Central memory CD8-positive, alpha-beta T cell (primary cell): ENCODE measurements around the gene GPR4.
"Not testable (repeated sequence)": the region's sequence is repeated elsewhere in the genome, so short reads cannot be mapped to it uniquely, and the experiment has no call there.

Experiments used
- ATAC-seq: fragments of 150-1000 bp; cut with Tn5 transposase; replicated peaks from 2 replicates; pipeline ENCODE4 v1.10.0; 2022; ENCODE audit warnings: mild to moderate bottlenecking, moderate FRiP score, moderate number of reproducible peaks; ENCODE audit not compliant: poor library complexity, severe bottlenecking; ENCODE audit errors: extremely low read depth
- DNase-seq, 2 donors: peaks; one replicate each; pipeline ENCODE4 v3.0.0; 2021; ENCODE audit warnings: low spot score in 2 of 2
- H3K27ac Mint-ChIP-seq: one replicate; pipeline ENCODE4 v1.8.0; 2022; ENCODE audit warnings: low read depth, mild to moderate bottlenecking, moderate library complexity, mixed read lengths
- H3K27me3 Mint-ChIP-seq: one replicate; pipeline ENCODE4 v1.8.0; 2022; ENCODE audit warnings: mixed read lengths
- H3K36me3 Mint-ChIP-seq: one replicate; pipeline ENCODE4 v1.8.0; 2022; ENCODE audit warnings: mild to moderate bottlenecking, moderate library complexity, mixed read lengths; ENCODE audit not compliant: insufficient read depth
- H3K4me1 Mint-ChIP-seq: one replicate; pipeline ENCODE4 v1.8.0; 2022; ENCODE audit warnings: mixed read lengths
- H3K4me3 Mint-ChIP-seq: one replicate; pipeline ENCODE4 v1.8.0; 2022; ENCODE audit warnings: mild to moderate bottlenecking, moderate library complexity, mixed read lengths
- H3K9me3 Mint-ChIP-seq: one replicate; pipeline ENCODE4 v1.8.0; 2022; ENCODE audit warnings: mixed read lengths

The GPR4 gene

DNA sequence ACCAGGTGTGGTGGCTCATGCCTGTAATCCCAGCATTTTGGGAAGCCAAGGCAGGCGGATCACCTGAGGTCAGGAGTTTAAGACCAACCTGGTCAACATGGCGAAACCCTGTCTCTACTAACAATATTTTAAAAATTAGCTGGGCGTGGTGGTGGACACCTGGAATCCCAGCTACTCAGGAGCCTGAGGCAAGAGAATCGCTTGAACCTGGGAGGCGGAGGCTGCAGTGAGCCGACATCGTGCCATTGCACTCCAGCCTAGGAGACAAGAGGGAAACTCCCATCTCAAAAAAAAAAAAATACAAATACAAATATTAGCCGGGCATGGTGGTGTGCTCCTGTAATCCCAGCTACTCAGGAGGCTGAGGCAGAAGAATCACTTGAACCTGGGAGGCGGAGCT is 13.0 kb upstream of the GPR4 start:
- Mint-ChIP-seq H3K36me3 (peaks cover 58% of the 10 kb centered on the region), H3K4me1 (peaks cover 17% of the 10 kb centered on the region)
- not testable (repeated sequence) for H3K4me3 Mint-ChIP-seq, H3K27me3 Mint-ChIP-seq, DNase-seq, ATAC-seq, H3K9me3 Mint-ChIP-seq, H3K27ac Mint-ChIP-seq

DNA sequence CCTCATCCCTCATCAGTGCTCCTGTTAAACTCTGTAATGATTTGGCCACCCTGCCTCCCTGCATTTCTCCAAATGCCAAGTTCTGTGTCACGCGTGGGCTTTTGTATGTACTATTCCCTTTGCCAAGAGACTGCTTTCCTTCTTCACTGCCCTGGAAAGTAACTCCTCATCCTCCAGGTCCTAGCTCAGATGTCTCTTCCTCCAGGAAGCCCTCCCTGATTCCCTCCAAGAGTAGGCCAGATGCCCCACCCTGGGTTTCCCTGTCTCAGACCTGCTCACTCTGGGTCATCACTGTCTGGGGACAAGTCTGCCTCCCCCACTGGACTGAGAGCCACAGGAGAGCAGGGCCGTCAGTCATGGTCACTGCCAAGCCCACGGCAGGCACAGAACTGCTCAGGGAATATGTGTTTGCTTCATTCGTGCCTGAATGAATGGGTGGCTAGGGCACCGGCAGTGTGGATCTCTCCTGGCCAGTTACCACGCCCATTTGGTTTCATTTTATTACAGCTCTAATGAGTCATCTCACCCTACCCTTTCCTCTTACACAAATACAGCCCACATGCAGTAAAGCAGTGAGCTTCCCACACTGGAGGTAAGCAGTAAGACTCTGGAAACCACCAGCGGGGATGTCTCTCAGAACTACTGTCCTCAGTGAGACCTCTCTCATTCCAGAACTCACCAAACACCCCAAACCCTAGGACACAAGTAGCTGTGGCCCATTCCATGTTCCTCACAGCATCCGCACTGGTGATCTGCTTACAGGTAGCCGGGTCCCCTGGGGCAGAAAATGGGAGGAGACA is 12.1 kb upstream of the GPR4 start:
- peak; percentile 50 for ATAC-seq
- no peaks in the 10 kb centered on the region for H3K27me3 Mint-ChIP-seq
- peak overlapping the region; percentile 79 for H3K27ac Mint-ChIP-seq
- no peaks in the 10 kb centered on the region for H3K9me3 Mint-ChIP-seq
- peaks cover 17% of the 10 kb centered on the region for H3K4me1 Mint-ChIP-seq
- H3K4me3 Mint-ChIP-seq = no peak overlapping the region
- H3K36me3 Mint-ChIP-seq = peaks cover 59% of the 10 kb centered on the region
- no peak for DNase-seq

DNA sequence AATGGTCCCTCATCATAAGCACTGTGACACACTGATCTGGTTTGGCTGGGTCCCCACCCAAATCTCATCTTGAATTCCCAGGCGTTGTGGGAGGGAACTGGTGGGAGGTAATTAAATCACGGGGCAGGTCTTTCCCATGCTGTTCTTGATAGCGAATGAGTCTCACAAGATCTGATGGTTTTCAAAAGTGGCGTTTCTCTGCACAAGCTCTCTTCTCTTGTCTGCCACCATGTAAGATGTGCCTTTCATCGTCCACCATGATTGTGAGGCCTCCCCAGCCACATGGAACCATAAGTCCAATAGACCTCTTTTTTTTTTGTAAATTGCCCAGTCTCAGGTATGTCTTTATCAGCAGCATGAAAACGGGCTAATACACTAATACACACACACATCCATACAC is 6.9 kb upstream of the GPR4 start:
- no peaks in the 10 kb centered on the region for H3K27me3 Mint-ChIP-seq
- DNase-seq = no peak
- H3K27ac Mint-ChIP-seq = no peak overlapping the region
- no peaks in the 10 kb centered on the region for H3K9me3 Mint-ChIP-seq
- no peak overlapping the region for H3K4me3 Mint-ChIP-seq
- no peak for ATAC-seq
- H3K4me1 Mint-ChIP-seq = peaks cover 6% of the 10 kb centered on the region
- H3K36me3 Mint-ChIP-seq = peaks cover 32% of the 10 kb centered on the region

DNA sequence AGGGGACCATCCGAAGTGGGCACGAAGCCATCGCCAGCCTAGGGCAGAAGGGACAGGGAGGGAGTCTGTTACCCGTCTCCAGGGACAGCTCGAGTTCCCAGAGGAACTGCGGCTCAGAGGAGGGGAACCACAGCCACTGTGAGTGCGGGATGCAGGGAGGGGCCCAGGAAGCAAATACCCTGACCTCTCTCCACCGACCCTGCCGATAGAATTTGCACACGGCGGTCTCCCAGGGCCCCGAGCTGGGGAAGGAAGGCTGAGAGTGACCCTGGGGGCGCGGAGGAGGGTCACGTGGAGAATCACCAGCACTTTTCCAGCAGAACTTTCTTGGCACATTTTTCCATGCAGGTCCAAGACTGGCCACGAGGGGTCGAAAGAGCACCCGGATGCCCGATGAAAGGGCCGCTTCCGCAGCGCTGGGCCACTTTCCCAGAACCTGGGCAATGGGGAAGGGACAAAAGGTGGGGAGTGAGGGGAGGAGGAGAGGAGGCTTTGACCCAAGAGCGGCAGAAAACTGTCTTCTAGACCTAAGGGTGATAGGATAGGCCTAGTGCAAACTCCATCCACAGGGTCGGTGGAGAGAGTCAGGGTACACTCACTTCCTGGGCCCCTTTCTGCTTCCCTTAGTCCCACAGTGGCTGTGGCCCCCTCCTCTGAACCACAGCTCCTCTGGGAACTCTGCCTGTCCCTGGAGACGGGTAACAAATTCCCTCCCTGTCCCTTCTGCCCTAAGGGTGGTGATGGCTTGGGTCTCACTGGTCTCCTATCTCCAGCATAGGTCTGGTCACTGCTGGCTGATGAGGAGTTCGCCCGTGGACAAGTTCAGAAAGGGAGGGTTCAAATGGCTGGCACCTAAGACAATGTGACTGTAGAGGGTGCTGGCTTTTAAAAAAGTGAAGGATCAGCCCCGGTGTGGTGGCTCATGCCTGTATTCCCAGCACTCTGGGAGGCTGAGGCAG is 5.3 kb upstream of the GPR4 start:
- DNase-seq (peak in 1 of 2 donors; percentile 24), ATAC-seq (no peak)

DNA sequence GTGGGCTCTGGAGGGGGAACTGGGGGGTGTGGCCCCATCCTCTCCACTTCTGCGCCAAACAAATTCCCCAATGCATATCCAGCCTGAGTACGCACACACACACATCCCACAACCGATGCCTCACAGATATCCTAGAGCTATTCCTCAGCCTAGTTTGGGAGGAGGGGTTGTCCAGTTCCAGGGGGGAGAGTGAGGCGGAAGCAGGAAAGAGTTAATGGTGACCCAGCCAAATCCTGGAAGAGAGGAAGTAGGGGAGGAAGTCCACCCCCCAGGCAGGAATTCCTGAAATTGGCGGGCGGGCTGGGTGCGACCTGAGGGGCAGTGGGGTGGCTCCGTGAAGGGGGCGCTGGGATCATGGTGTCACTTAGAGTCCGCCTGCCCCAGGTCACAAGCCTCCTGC is 897 bp downstream of the GPR4 start:
- no peak overlapping the region for H3K4me3 Mint-ChIP-seq
- H3K36me3 Mint-ChIP-seq = peaks cover 1% of the 10 kb centered on the region
- H3K4me1 Mint-ChIP-seq = peaks cover 24% of the 10 kb centered on the region
- no peak overlapping the region for H3K27ac Mint-ChIP-seq
- ATAC-seq (no peak), DNase-seq (no peak)
- peaks cover 77% of the 10 kb centered on the region for H3K27me3 Mint-ChIP-seq
- H3K9me3 Mint-ChIP-seq = no peaks in the 10 kb centered on the region

More for the DNA sequence above, 5.3 kb upstream of the GPR4 start:
- Mint-ChIP-seq H3K36me3 (peaks cover 21% of the 10 kb centered on the region), H3K9me3 (no peaks in the 10 kb centered on the region), H3K4me1 (peaks cover 9% of the 10 kb centered on the region), H3K27ac (peak overlapping the region; percentile 51), H3K4me3 (no peak overlapping the region), H3K27me3 (peaks cover 15% of the 10 kb centered on the region)

DNA sequence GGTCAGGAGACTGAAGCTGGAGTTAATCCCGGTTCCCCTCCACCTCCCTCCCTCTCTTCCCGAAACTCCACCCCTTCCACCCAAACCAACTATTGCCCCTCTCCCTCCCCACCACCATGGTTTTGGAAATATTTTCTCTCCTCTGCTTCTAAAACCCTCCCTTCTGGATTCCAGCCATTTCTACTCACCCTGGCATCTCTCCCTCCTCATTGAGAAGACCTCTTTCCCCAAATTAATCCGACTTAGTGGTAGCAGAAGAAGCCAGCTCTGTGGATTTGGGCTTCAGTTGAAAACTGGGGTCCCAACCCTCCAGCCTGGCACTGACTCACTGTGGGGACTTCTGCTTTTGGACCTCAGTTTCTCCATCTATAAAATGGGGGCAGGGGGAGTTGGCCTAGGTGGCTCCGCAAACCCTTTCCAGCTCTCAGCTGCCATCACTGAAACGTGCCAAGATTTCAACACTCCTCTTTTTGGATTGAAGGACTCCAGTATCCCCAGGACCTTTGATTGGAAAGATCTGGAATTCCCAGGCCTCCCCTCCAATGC is 1.6 kb downstream of the GPR4 start:
- no peak overlapping the region for H3K27ac Mint-ChIP-seq
- DNase-seq (no peak), ATAC-seq (no peak)
- H3K4me3 Mint-ChIP-seq = no peak overlapping the region
- no peaks in the 10 kb centered on the region for H3K9me3 Mint-ChIP-seq
- H3K4me1 Mint-ChIP-seq = peaks cover 24% of the 10 kb centered on the region
- peaks cover 1% of the 10 kb centered on the region for H3K36me3 Mint-ChIP-seq
- H3K27me3 Mint-ChIP-seq = peaks cover 84% of the 10 kb centered on the region

DNA sequence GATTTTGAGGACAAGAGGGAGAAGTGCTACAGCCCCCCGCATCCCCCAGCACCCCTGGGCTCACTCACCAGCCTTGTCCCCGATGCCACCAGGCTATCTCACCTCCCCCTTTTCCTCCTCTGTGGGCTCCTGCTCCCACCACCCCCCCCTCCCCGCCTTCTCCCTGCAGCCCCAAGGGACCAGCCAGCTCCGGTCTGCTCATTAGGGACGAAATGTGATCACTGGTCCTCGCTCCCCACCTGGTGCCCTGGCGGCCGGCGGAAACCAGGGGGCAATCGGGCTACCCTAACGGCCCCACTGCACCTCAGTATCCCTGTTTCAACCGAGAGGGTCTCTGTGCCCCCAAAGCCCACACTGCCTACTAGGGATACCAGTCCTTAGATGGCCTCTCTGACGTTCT is 2.7 kb downstream of the GPR4 start:
- peaks cover 24% of the 10 kb centered on the region for H3K4me1 Mint-ChIP-seq
- no peak overlapping the region for H3K27ac Mint-ChIP-seq
- no peak for ATAC-seq
- DNase-seq = no peak
- no peaks in the 10 kb centered on the region for H3K9me3 Mint-ChIP-seq
- H3K27me3 Mint-ChIP-seq = peaks cover 85% of the 10 kb centered on the region
- H3K36me3 Mint-ChIP-seq = peaks cover 1% of the 10 kb centered on the region
- H3K4me3 Mint-ChIP-seq = no peak overlapping the region

DNA sequence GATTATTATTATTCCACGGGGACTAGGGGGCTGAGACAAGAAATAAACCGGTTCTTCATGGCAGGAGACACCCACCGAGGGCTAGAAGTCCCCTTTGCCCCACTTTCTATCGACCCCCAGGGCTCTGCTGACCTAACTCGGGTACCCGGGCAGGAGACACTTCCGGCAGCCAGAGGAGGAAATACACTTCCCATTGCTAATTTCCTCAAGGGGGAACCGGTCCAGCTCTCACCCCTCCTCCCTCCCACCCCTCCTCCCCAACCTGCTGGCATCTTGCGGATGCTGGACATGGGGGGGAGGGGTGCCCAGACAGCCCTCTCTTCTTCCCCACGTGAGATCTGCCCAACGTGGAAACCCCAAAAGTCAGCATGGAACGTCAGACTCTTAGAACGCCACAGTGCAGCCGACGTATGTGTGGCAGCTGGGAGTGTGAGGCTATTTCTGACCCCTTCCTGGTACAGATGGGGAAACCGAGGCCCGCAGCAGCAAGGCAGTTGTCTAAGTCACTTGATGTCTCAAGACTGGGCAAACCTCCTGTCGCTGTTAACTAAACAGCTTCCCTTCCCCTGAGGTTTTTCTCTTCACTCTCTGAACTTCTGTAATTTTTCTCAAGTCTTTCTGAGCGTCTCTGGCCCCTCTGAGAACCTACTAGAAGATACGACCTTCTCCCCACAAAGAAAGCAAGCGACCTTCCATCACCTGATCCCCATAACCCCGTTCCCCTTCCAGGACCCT is 3.6 kb downstream of the GPR4 start:
- no peaks in the 10 kb centered on the region for H3K9me3 Mint-ChIP-seq
- peaks cover 1% of the 10 kb centered on the region for H3K36me3 Mint-ChIP-seq
- ATAC-seq (no peak), DNase-seq (no peak)
- H3K27ac Mint-ChIP-seq = no peak overlapping the region
- peaks cover 81% of the 10 kb centered on the region for H3K27me3 Mint-ChIP-seq
- no peak overlapping the region for H3K4me3 Mint-ChIP-seq
- peaks cover 24% of the 10 kb centered on the region for H3K4me1 Mint-ChIP-seq

DNA sequence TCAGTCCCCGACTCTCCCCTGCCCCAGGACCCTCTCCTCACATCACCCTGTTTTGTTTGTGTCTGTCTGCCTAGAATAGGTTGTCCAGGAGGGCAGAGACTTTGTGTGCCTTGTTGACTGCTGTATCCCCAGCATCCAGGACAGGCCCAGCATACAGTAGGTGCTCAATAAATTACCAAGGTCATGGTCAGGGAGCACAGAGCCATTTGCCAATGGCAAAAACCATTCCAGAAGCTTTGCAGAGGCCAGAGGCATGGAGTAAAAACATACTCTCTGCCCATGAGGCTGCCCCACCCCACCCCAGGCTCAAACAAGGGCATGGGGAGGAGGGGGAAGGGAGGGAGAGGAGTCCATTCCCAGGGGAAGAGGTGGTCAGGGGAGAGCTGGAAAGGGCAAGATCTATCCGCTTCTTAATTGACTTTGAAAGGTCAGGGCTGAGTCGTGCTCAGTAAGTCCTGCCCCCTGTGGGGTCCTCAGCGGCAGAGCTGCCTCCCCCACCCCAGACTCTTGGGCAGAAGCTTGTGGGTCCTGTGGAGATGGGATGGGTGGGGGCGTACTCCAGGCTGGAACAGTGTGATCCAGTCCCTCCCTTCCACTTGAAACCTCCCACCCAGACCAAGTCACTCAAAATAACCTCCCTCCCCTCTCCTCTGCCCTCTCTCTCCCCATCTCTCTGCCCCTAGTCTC is 4.4 kb downstream of the GPR4 start:
- Mint-ChIP-seq H3K4me3 (no peak overlapping the region), H3K27me3 (peaks cover 75% of the 10 kb centered on the region), H3K36me3 (peaks cover 1% of the 10 kb centered on the region), H3K4me1 (peaks cover 23% of the 10 kb centered on the region), H3K27ac (no peak overlapping the region), H3K9me3 (no peaks in the 10 kb centered on the region)
- ATAC-seq (no peak), DNase-seq (no peak)

DNA sequence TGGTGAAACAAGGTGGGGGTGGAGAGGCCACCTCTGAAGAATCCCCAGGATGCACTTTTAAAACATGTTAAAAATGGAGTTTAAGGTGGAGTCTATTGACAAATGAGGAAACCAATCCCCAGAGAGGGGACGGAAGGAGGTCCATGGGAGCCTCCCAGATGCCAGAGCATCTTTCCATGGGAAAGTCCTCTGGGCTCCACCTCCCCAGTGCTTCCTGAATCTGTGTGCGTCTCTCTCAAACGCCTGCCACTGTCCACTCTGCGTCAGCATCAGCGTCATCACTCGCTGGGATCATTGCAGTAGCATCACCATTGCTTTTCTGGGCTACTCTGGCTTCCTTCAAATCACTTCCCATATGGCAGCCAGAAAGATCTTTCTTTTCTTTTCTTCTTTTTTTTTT is 6.2 kb downstream of the GPR4 start:
- Mint-ChIP-seq H3K36me3 (peaks cover 1% of the 10 kb centered on the region), H3K4me3 (no peak overlapping the region), H3K27me3 (peaks cover 75% of the 10 kb centered on the region), H3K4me1 (peaks cover 12% of the 10 kb centered on the region), H3K27ac (no peak overlapping the region), H3K9me3 (no peaks in the 10 kb centered on the region)
- no peak for ATAC-seq
- no peak for DNase-seq

DNA sequence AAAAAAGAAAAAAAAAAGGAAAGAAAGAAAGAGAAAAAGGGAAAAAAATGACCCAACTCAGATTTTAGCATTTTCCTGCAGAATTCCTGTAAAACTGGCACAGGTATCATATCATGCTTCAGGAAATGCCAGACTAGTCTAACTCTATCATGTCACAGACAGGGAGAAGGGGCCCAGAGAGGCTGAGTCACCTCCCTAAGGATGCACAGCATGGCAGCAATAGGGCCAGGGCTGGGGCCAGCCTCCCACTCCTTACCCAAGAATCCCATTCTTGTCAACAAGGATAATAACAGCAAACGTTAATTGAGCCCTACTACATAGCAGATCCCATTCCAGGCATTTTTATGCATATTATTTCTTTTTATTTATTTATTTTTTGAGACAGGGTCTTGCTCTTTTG is 8.5 kb downstream of the GPR4 start:
- H3K27ac Mint-ChIP-seq = no peak overlapping the region
- peaks cover 8% of the 10 kb centered on the region for H3K4me1 Mint-ChIP-seq
- peaks cover 68% of the 10 kb centered on the region for H3K27me3 Mint-ChIP-seq
- DNase-seq (no peak), ATAC-seq (no peak)
- H3K9me3 Mint-ChIP-seq = no peaks in the 10 kb centered on the region
- no peak overlapping the region for H3K4me3 Mint-ChIP-seq
- no peaks in the 10 kb centered on the region for H3K36me3 Mint-ChIP-seq

DNA sequence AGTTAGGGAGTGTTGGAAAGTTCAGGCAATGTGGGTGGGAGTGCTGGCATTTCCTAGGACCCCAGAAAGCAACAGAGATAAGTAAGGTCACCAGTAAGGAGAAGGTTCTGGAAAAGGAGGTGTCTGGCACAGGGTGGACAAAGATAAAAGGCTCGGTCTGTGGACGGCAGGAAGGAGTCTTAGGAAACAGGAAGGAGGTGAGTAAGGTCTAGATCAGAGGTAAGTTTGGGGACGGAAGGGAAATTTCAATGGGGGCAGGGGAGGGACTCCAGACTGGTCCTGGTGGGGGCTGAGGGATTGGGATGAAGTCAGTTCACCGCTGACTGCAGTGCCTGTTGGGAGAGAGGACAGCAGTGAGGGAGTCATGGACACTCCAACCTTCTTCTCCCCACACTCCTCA is 9.6 kb downstream of the GPR4 start:
- H3K36me3 Mint-ChIP-seq = no peaks in the 10 kb centered on the region
- no peaks in the 10 kb centered on the region for H3K4me1 Mint-ChIP-seq
- peaks cover 56% of the 10 kb centered on the region for H3K27me3 Mint-ChIP-seq
- DNase-seq (no peak), ATAC-seq (no peak)
- H3K9me3 Mint-ChIP-seq = no peaks in the 10 kb centered on the region
- H3K27ac Mint-ChIP-seq = no peak overlapping the region
- no peak overlapping the region for H3K4me3 Mint-ChIP-seq
